Nephron (organoid): ENCODE results near the gene ZNF776.
"Not testable (repeated sequence)": the region's sequence is repeated elsewhere in the genome, so short reads cannot be mapped to it uniquely, and the experiment has no call there.

Experiments used
- H3K27ac Mint-ChIP-seq, 3 experiments: 2 replicates each; pipeline ENCODE4 v1.8.0; 2020; ENCODE audit warnings: mixed read lengths in 3 of 3, mild to moderate bottlenecking in 2 of 3, moderate library complexity in 1 of 3
- H3K27me3 Mint-ChIP-seq: 2 replicates; pipeline ENCODE4 v1.8.0; 2021; ENCODE audit warnings: low read depth, mild to moderate bottlenecking, moderate library complexity, mixed read lengths
- H3K36me3 Mint-ChIP-seq: 2 replicates; pipeline ENCODE4 v1.8.0; 2020; ENCODE audit warnings: low read depth, mixed read lengths
- H3K4me1 Mint-ChIP-seq: 2 replicates; pipeline ENCODE4 v1.8.0; 2020; ENCODE audit warnings: mixed read lengths
- H3K4me3 Mint-ChIP-seq, 3 experiments: 2 replicates each; pipeline ENCODE4 v1.8.0; 2020; ENCODE audit warnings: mild to moderate bottlenecking in 3 of 3, mixed read lengths in 3 of 3, moderate library complexity in 2 of 3
- H3K9me3 Mint-ChIP-seq: 2 replicates; pipeline ENCODE4 v1.8.0; 2020; ENCODE audit warnings: mixed read lengths
- TF ChIP-seq, protein P1 (sequence below), 3 experiments: fragments of 200-600 bp; sonication (generic); IDR thresholded peaks; one replicate each; pipeline ENCODE4 v1.5.0; 2021; ENCODE audit warnings: antibody characterized with exemption in 3 of 3; ENCODE audit not compliant: unreplicated experiment in 3 of 3

Gene ZNF776

DNA sequence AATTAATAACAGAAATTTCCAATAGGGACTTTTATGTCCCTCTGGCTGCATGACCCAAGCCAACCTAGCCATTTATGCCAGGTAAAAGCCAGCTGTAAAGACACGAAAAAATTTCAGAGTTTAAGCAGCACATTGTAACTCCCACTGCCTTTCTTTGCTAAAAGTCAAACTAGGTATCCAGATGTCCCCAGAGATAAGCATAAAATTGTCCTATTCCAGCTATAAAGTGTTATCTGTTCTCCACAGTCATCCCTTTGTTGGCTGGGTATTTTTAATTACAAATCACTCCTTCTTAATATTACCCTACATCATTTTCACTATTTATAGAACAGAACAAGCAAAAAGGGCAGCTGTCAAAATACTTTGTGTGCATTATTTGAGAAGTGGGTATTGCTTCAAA is 34.4 kb upstream of the ZNF776 start:
- Mint-ChIP-seq H3K4me1 (peaks cover 5% of the 10 kb centered on the region), H3K27me3 (peaks cover 9% of the 10 kb centered on the region), H3K9me3 (peaks cover 73% of the 10 kb centered on the region), H3K36me3 (peaks cover 82% of the 10 kb centered on the region), H3K27ac (no peak overlapping the region), H3K4me3 (no peak overlapping the region)
- TF ChIP-seq, protein P1, sequence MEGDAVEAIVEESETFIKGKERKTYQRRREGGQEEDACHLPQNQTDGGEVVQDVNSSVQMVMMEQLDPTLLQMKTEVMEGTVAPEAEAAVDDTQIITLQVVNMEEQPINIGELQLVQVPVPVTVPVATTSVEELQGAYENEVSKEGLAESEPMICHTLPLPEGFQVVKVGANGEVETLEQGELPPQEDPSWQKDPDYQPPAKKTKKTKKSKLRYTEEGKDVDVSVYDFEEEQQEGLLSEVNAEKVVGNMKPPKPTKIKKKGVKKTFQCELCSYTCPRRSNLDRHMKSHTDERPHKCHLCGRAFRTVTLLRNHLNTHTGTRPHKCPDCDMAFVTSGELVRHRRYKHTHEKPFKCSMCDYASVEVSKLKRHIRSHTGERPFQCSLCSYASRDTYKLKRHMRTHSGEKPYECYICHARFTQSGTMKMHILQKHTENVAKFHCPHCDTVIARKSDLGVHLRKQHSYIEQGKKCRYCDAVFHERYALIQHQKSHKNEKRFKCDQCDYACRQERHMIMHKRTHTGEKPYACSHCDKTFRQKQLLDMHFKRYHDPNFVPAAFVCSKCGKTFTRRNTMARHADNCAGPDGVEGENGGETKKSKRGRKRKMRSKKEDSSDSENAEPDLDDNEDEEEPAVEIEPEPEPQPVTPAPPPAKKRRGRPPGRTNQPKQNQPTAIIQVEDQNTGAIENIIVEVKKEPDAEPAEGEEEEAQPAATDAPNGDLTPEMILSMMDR (IDR thresholded peaks at IDR 0.05; ENCODE audit: unreplicated experiment in 3 of 3) = no peak

DNA sequence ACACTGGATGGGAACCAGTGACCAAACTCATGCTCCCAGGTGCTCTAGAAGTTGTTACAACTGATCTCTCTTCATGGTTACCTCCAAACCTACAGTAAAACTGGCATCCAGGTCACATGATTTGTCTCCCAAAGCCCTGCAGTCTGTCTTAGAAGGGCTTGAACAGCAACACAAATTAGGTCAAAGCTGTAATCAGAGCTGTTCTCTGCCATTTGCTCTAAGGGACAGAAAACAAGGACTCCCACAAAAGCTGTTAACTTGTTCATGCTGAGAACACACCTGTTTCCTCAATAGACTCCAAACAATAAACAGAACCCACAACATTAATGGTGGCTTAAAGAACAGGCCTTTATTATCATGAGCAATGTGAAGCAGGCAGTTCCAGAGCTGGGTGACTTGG is 27.2 kb upstream of the ZNF776 start:
- Mint-ChIP-seq H3K4me3 (no peak overlapping the region), H3K4me1 (no peaks in the 10 kb centered on the region), H3K36me3 (peaks cover 94% of the 10 kb centered on the region), H3K9me3 (peaks cover 83% of the 10 kb centered on the region), H3K27ac (no peak overlapping the region), H3K27me3 (no peaks in the 10 kb centered on the region)
- TF ChIP-seq, protein P1 (IDR thresholded peaks at IDR 0.05; ENCODE audit: unreplicated experiment in 3 of 3) = no peak

DNA sequence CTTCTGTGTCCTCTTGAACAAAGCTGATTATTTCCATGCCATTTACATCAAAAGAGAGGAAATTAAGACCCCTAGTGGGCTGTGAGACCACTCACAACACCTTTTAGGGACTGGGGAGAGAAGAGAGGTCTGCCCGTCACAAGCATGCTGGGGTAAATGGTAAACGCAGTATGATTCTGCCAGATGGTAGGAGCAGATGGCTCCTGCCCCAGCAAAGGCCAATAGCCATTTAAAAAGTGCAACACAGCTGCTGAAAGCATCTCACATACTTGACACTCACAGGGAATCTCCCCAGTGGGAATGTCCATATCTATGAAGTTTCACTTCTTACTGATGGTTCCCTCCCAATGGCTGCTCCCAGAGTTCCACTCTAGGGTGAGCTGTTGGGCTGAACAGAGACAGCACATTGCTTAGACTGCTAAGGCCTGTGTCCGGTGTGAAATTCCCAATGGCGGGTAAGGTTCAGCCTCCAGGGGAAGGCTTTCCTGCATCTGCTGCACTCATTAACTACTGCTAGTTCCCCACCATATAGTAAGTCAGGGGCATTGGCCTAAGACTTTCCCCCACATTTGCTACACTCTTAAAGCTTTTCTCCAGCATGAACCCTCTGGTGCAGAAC is 26.6 kb upstream of the ZNF776 start:
- TF ChIP-seq, protein P1 (IDR thresholded peaks at IDR 0.05; ENCODE audit: unreplicated experiment in 3 of 3) = no peak
- Mint-ChIP-seq H3K27me3 (no peaks in the 10 kb centered on the region), H3K36me3 (peaks cover 94% of the 10 kb centered on the region), H3K4me3 (no peak overlapping the region), H3K4me1 (no peaks in the 10 kb centered on the region), H3K9me3 (peaks cover 83% of the 10 kb centered on the region), H3K27ac (no peak overlapping the region)

DNA sequence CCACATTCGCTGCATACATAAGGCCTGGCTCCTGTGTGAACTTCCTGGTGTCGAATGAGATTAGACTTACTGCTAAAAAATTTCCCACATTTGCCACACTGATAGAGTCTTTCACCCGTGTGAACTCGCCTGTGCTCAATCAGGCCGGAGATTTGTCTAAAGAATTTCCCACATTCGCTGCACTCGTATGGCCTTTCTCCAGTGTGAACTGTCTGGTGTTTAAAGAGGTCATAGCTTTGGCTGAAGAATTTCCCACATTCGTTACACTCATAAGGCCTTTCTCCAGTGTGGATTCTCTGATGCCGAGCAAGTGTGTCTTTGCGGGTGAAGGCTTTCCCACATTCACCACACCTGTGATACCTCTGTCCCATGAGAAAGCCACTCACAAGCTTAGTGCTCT is 25.7 kb upstream of the ZNF776 start:
- Mint-ChIP-seq H3K27me3 (no peaks in the 10 kb centered on the region), H3K4me3 (no peak overlapping the region), H3K4me1 (no peaks in the 10 kb centered on the region), H3K36me3 (peaks cover 92% of the 10 kb centered on the region), H3K27ac (no peak overlapping the region), H3K9me3 (peaks cover 80% of the 10 kb centered on the region)
- TF ChIP-seq, protein P1 (IDR thresholded peaks at IDR 0.05; ENCODE audit: unreplicated experiment in 3 of 3) = no peak

DNA sequence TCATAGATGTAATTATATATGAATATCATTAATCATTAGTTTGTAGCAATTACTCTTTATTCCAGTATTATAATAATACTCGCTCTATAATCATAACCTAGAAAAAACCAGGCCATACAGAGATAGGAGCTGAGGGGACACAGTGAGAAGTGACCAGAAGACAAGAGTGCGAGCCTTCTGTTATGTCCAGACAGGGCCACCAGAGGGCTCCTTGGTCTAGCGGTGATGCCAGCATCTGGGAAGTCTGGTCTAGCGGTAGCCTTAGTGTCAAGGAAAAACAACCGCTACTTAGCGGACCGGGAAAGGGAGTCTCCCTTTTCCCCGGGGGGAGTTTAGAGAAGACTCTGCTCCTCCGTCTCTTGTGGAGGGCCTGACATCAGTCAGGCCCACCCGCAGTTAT is 8.3 kb upstream of the ZNF776 start:
- H3K9me3 Mint-ChIP-seq = peaks cover 30% of the 10 kb centered on the region
- H3K36me3 Mint-ChIP-seq, H3K27ac Mint-ChIP-seq, H3K27me3 Mint-ChIP-seq, H3K4me1 Mint-ChIP-seq, H3K4me3 Mint-ChIP-seq: not testable (repeated sequence)
- TF ChIP-seq, protein P1 (IDR thresholded peaks at IDR 0.05; ENCODE audit: unreplicated experiment in 3 of 3) = peak; percentile 35 to 53 (median 44)

DNA sequence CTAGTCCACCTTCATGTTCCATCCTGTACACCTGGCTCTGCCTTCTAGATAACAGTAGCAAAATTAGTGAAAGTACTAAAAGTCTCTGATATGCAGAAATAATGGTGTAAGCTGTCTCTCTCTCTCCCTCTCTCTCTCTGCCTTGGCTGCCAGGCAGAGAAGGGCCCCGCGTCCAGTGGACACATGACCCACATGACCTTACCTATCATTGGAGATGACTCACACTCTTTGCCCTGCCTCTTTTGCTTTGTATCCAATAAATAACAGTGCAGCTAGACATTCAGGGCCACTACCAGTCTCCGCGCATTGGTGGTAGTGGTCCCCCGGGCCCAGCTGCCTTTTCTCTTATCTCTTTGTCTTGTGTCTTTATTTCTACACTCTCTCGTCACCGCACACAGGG is 7.8 kb upstream of the ZNF776 start:
- peaks cover 30% of the 10 kb centered on the region for H3K9me3 Mint-ChIP-seq
- not testable (repeated sequence) for H3K27me3 Mint-ChIP-seq, H3K27ac Mint-ChIP-seq, H3K4me1 Mint-ChIP-seq, H3K4me3 Mint-ChIP-seq, H3K36me3 Mint-ChIP-seq
- TF ChIP-seq, protein P1 (IDR thresholded peaks at IDR 0.05; ENCODE audit: unreplicated experiment in 3 of 3) = peak in 1 of 3 experiments; percentile 4
